GM18508 (cell line): ENCODE results near the gene DLX4.

Experiments
- ATAC-seq: cut with Tn5 transposase; IDR thresholded peaks from one replicate; pipeline ENCODE4 v1.9.1; 2021; ENCODE audit warnings: moderate number of reproducible peaks; ENCODE audit not compliant: insufficient read depth, unreplicated experiment

Gene DLX4

GRCh38 chr17:49985310-49985990 is 16.5 kb downstream of the DLX4 start:
- no peak for ATAC-seq

- no peak for ATAC-seq
Measured at GRCh38 chr17:49986396-49987289, 17.7 kb downstream of the DLX4 start.

GRCh38 chr17:49987290-49987585 is 18.2 kb downstream of the DLX4 start:
- no peak for ATAC-seq

- ATAC-seq, result no peak
Measured at GRCh38 chr17:49987681-49988441, 18.9 kb downstream of the DLX4 start.

GRCh38 chr17:49989518-49989880 is 20.5 kb downstream of the DLX4 start:
- ATAC-seq, result no peak

- no peak for ATAC-seq
Measured at GRCh38 chr17:49990331-49990730, 21.3 kb downstream of the DLX4 start.

GRCh38 chr17:49990921-49991320 is 21.9 kb downstream of the DLX4 start:
- ATAC-seq, result no peak

- ATAC-seq, result no peak
Measured at GRCh38 chr17:49991409-49991808, 22.4 kb downstream of the DLX4 start.

- no peak for ATAC-seq
Measured at GRCh38 chr17:49992191-49992932, 23.4 kb downstream of the DLX4 start.

GRCh38 chr17:49992933-49993422 is 24.0 kb downstream of the DLX4 start:
- no peak for ATAC-seq

GRCh38 chr17:49993423-49994060 is 24.6 kb downstream of the DLX4 start:
- no peak for ATAC-seq

GRCh38 chr17:49994085-49995054 is 25.4 kb downstream of the DLX4 start:
- ATAC-seq, result no peak

GRCh38 chr17:49995055-49995738 is 26.2 kb downstream of the DLX4 start, which contains the start of gene DLX3:
Gene DLX3 (minus strand): TSS chr17:49995224. CDS start chr17:49994998, 226 bp downstream.
- no peak for ATAC-seq

GRCh38 chr17:49996121-49996494 is 27.1 kb downstream of the DLX4 start:
- ATAC-seq, result no peak

GRCh38 chr17:49996495-49997300 is 27.7 kb downstream of the DLX4 start:
- ATAC-seq, result no peak

GRCh38 chr17:49997301-49997650 is 28.3 kb downstream of the DLX4 start:
- no peak for ATAC-seq
